Airway epithelial cell (primary cell): Measurements from ENCODE around the gene KRTAP13-1. TPM values are rescaled to one million over a fixed set of nuclear protein-coding genes. Genes with fewer than 3 reads are reported as not detected.

Source experiments
- total RNA-seq: library from RNA; depleted of rRNA; stranded (reverse); fragments of >200 nt; gene quantifications from 2 replicates; pipeline ENCODE4 v1.2.3, GENCODE V29; 2015

The KRTAP13-1 gene, protein sequence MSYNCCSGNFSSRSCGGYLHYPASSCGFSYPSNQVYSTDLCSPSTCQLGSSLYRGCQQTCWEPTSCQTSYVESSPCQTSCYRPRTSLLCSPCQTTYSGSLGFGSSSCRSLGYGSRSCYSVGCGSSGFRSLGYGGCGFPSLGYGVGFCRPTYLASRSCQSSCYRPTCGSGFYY
- not detected in 2 replicates for total RNA-seq

DNA sequence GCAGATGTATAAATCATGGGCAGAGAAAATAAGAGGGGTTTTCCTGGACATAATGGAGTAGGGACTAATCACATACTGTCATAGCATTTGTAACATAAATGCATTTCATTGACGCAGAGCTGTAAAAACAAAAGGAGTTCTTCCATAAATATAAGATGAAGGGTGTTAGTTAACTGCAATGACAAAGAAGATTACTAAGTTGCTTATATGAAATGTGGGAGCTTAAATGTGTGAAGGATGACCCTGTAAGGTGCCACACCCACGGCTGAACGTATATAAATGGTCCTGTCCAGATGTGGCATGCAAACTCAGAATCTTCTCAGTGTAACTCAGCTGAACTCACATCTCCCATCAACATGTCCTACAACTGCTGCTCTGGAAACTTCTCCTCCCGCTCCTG lies at the start of gene KRTAP13-1:
KRTAP13-1 (plus strand) TSS at position 301 of the 400 bp plus-strand sequence; CDS start at position 357, 56 bp downstream.

DNA sequence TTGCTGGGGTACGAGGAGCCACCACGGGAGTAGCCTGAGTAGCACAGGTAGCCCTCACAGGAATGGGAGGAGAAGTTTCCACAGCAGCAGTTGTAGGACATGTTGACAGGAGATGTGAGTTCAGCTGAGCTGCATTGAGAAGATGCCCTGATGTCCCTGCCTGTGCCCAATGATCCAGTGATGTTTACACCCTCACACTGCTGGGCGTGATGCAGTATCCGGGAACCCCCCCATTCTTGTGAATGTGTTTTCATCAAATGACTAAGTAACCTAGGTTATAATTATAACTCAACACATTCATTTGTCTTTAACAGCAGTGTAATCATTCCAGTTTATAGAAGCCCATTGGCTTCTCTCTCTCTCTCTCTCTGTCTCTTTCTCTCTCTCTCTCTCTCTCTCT lies 47.3 kb upstream of the KRTAP13-1 start, which contains the start of gene KRTAP23-1:
KRTAP23-1 (minus strand) TSS at position 101 of the 400 bp plus-strand sequence; CDS start at position 101, 0 bp downstream.

DNA sequence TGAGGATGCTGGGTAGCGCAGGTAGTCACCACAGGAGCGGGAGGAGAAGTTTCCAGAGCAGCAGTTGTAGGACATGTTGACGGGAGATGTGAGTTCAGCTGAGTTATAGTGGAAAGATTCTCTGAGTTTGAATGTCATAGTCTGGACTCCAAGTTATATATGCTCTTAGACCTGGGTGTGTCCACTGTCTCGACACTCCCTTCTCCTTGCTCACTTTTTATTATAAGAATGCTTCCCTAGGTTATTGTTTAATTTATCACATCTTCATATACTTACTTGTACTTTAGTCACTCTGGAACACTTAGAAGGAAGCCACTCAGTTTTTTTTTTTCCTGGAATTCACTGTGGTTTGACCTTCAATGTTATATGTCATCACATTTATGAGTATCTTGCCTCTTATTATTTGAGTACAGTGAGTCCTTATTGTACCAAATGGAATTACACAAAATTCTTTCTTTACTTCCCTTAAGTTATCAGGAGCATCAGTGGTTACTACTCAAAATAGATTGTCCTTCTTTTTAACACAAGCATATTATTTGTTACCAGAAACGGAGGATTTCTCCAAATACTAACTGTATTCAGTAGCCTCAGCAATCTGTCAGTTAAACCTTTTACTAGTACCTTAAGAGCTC lies 23.6 kb upstream of the KRTAP13-1 start, which contains the start of gene KRTAP13-2:
KRTAP13-2 (minus strand) TSS at position 133 of the 632 bp plus-strand sequence; CDS start at position 75, 58 bp downstream.

DNA sequence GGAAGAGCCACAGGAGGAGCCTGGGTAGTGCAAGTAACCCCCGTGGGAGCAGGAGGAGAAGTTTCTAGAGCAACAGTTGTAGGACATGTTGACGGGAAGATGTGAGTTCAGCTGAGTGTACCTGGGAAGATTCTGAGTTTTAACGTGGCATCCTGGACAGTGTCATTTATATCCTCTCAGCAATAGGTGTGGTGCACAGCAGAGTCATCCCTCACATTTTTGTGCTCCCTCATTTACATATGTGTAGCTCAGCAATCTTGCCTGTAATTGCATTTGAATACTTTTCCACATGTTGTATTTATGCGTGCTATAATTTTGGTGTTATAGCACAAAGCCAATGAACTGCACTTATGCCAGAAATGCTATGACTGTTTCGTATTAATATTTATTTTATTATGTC lies 30.0 kb downstream of the KRTAP13-1 start, which contains the start of gene KRTAP13-3:
KRTAP13-3 (minus strand) TSS at position 101 of the 400 bp plus-strand sequence; CDS start at position 87, 14 bp downstream.

DNA sequence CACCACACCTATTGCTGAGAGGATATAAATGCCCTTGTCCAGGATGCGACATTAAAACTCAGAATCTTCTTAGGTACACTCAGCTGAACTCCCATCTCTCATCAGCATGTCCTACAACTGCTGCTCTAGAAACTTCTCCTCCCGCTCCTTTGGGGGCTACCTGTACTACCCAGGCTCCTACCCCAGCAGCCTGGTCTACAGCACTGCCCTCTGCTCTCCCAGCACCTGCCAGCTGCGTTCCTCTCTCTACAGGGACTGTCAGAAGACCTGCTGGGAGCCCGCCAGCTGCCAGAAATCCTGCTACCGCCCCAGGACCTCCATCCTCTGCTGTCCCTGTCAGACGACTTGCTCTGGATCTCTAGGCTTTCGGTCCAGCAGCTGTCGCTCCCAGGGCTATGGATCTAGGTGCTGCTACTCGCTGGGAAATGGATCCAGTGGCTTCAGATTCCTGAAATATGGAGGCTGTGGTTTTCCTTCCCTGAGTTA lies 34.4 kb downstream of the KRTAP13-1 start, which contains the start of gene KRTAP13-4:
KRTAP13-4 (plus strand) TSS at position 51 of the 486 bp plus-strand sequence; CDS start at position 107, 56 bp downstream.

DNA sequence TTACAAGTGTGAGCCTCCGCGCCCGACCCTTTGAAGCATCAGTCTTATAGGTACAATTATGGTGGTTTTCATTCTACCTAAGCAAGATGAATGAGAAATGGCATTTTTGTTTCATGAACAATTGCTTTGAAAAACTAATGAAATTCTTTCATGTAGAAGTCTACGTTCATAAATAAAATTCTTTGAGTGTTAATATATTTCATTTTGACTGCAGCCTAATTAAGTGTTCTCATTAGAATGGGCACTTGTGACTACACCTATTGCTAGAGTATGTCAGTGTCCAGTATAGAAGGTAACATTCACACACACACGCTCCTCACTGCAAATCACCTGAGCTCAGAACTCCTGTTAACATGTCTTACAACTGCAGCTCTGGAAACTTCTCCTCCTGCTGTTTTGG lies 44.1 kb downstream of the KRTAP13-1 start, which contains the start of gene KRTAP15-1:
KRTAP15-1 (plus strand) TSS at position 301 of the 400 bp plus-strand sequence; CDS start at position 354, 53 bp downstream.

Other genes with a start within 250 kb of the KRTAP13-1 start
- gene CLDN17, start 229.2 kb upstream of the KRTAP13-1 start, total RNA-seq: 0.56 and 0.70 TPM in 2 replicates
- gene CLDN8, start 179.9 kb upstream of the KRTAP13-1 start, total RNA-seq: 0.88 and 1.1 TPM in 2 replicates
- gene KRTAP24-1, start 113.1 kb upstream of the KRTAP13-1 start, total RNA-seq: not detected in 2 replicates
- gene KRTAP25-1, start 106.5 kb upstream of the KRTAP13-1 start, total RNA-seq: not detected in 2 replicates
- not detected in 2 replicates for gene KRTAP26-1, start 75.7 kb upstream of the KRTAP13-1 start, total RNA-seq
- not detected in 2 replicates for gene KRTAP27-1, start 58.3 kb upstream of the KRTAP13-1 start, total RNA-seq
- gene KRTAP23-1, start 47.4 kb upstream of the KRTAP13-1 start, total RNA-seq: not detected in 2 replicates
- not detected in 2 replicates for gene KRTAP13-2, start 23.8 kb upstream of the KRTAP13-1 start, total RNA-seq
- gene KRTAP13-3, start 29.9 kb downstream of the KRTAP13-1 start, total RNA-seq: not detected in 2 replicates
- not detected in 2 replicates for gene KRTAP13-4, start 34.2 kb downstream of the KRTAP13-1 start, total RNA-seq
- not detected in 2 replicates for gene KRTAP15-1, start 44.2 kb downstream of the KRTAP13-1 start, total RNA-seq
- not detected in 2 replicates for gene KRTAP19-1, start 84.3 kb downstream of the KRTAP13-1 start, total RNA-seq
- not detected in 2 replicates for gene KRTAP19-2, start 91.4 kb downstream of the KRTAP13-1 start, total RNA-seq
- not detected in 2 replicates for gene KRTAP19-3, start 96.0 kb downstream of the KRTAP13-1 start, total RNA-seq
- not detected in 2 replicates for gene KRTAP19-4, start 101.1 kb downstream of the KRTAP13-1 start, total RNA-seq
- not detected in 2 replicates for gene KRTAP19-5, start 106.1 kb downstream of the KRTAP13-1 start, total RNA-seq
- gene KRTAP19-6, start 145.8 kb downstream of the KRTAP13-1 start, total RNA-seq: not detected in 2 replicates
- gene KRTAP19-7, start 165.3 kb downstream of the KRTAP13-1 start, total RNA-seq: not detected in 2 replicates
- not detected in 2 replicates for gene KRTAP22-2, start 194.4 kb downstream of the KRTAP13-1 start, total RNA-seq
- not detected in 2 replicates for gene KRTAP6-3, start 196.4 kb downstream of the KRTAP13-1 start, total RNA-seq
- gene KRTAP6-2, start 202.9 kb downstream of the KRTAP13-1 start, total RNA-seq: not detected in 2 replicates
- not detected in 2 replicates for gene KRTAP22-1, start 205.1 kb downstream of the KRTAP13-1 start, total RNA-seq
- gene KRTAP6-1, start 217.9 kb downstream of the KRTAP13-1 start, total RNA-seq: not detected in 2 replicates
- gene KRTAP20-1, start 220.4 kb downstream of the KRTAP13-1 start, total RNA-seq: not detected in 2 replicates
- not detected in 2 replicates for gene KRTAP20-4, start 224.6 kb downstream of the KRTAP13-1 start, total RNA-seq
- not detected in 2 replicates for gene KRTAP20-2, start 239.2 kb downstream of the KRTAP13-1 start, total RNA-seq
- not detected in 2 replicates for gene KRTAP20-3, start 246.8 kb downstream of the KRTAP13-1 start, total RNA-seq